HG03342 (cell line): ENCODE measurements around the gene LCP1.

Experiments
- ATAC-seq: cut with Tn5 transposase; IDR thresholded peaks from one replicate; pipeline ENCODE4 v1.9.1; 2021; ENCODE audit warnings: mild to moderate bottlenecking, moderate library complexity; ENCODE audit not compliant: unreplicated experiment

Gene LCP1

GRCh38 chr13:46160471-46161066 is 21.4 kb downstream of the LCP1 start:
- no peak for ATAC-seq

- ATAC-seq, result no peak
Measured at GRCh38 chr13:46160065-46160464, 21.9 kb downstream of the LCP1 start.

GRCh38 chr13:46158983-46159382 is 23.0 kb downstream of the LCP1 start:
- no peak for ATAC-seq

- ATAC-seq, result no peak
Measured at GRCh38 chr13:46158222-46158621, 23.8 kb downstream of the LCP1 start.

- no peak for ATAC-seq
Measured at GRCh38 chr13:46154136-46154801, 27.7 kb downstream of the LCP1 start.

- no peak for ATAC-seq
Measured at GRCh38 chr13:46152627-46153328, 29.2 kb downstream of the LCP1 start.

GRCh38 chr13:46150134-46150693 is 31.8 kb downstream of the LCP1 start:
- ATAC-seq, result no peak

- no peak for ATAC-seq
Measured at GRCh38 chr13:46149272-46150133, 32.5 kb downstream of the LCP1 start.

GRCh38 chr13:46146898-46147297 is 35.1 kb downstream of the LCP1 start:
- no peak for ATAC-seq

- ATAC-seq, result no peak
Measured at GRCh38 chr13:46145950-46146349, 36.0 kb downstream of the LCP1 start.

- ATAC-seq, result no peak
Measured at GRCh38 chr13:46145135-46145534, 36.8 kb downstream of the LCP1 start.

GRCh38 chr13:46143184-46143701 is 38.7 kb downstream of the LCP1 start:
- ATAC-seq, result no peak

GRCh38 chr13:46142776-46143175 is 39.2 kb downstream of the LCP1 start:
- ATAC-seq, result no peak

GRCh38 chr13:46140044-46140443 is 41.9 kb downstream of the LCP1 start:
- ATAC-seq, result no peak

- no peak for ATAC-seq
Measured at GRCh38 chr13:46137627-46138317, 44.2 kb downstream of the LCP1 start.

GRCh38 chr13:46136688-46137087 is 45.3 kb downstream of the LCP1 start:
- no peak for ATAC-seq

GRCh38 chr13:46134961-46135522 is 46.9 kb downstream of the LCP1 start:
- no peak for ATAC-seq

GRCh38 chr13:46134494-46134893 is 47.5 kb downstream of the LCP1 start:
- ATAC-seq, result no peak

- ATAC-seq, result no peak
Measured at GRCh38 chr13:46132109-46132508, 49.9 kb downstream of the LCP1 start.

GRCh38 chr13:46131705-46132104 is 50.3 kb downstream of the LCP1 start:
- no peak for ATAC-seq
